IMR-90 (cell line): Measurements from ENCODE around the gene AOX1. TPM values are rescaled to one million over a fixed set of nuclear protein-coding genes. Genes with fewer than 3 reads are reported as not detected.

Experiments
- ATAC-seq: fragments of 200-7000 bp; cut with Tn5 transposase; 2 replicates; pipeline ENCODE4 v1.9.1; 2020; ENCODE audit warnings: low read depth, mild to moderate bottlenecking, moderate library complexity
- BruUV-seq: library from RNA; stranded (reverse); fragments of 400-500 nt; replicated peaks from 2 replicates; lab custom pipeline; 2021; lab: Mats Ljungman, UMichigan
- CTCF ChIA-PET: fragments of 300-600 bp; formaldehyde crosslinking; extraction: SDS; loops from one replicate; lab custom pipeline; 2021; ENCODE audit warnings: antibody characterized with exemption; lab: Yijun Ruan, JAX
- POLR2A ChIA-PET: fragments of 300-600 bp; sonication (Branson Sonifier 250); formaldehyde crosslinking; loops from one replicate; lab custom pipeline; 2022; ENCODE audit warnings: antibody characterized with exemption; ENCODE audit not compliant: unreplicated experiment; lab: Charles Lee
- DNase-seq: peaks from one replicate; pipeline ENCODE4 v3.0.0; 2013
- H2AFZ ChIP-seq: replicated peaks from 2 replicates; pipeline ENCODE3; 2013; ENCODE audit warnings: low read length, mild to moderate bottlenecking; ENCODE audit not compliant: poor library complexity
- H2AK5ac ChIP-seq: 2 replicates; pipeline ENCODE4 v1.6.1; 2013; ENCODE audit warnings: low read depth, low read length, inconsistent platforms
- H2AK9ac ChIP-seq: replicated peaks from 2 replicates; pipeline ENCODE3; 2013; ENCODE audit warnings: mild to moderate bottlenecking, low read depth, low read length, moderate library complexity; ENCODE audit not compliant: poor library complexity
- H2BK120ac ChIP-seq: 2 replicates; pipeline ENCODE4 v1.6.1; 2013; ENCODE audit warnings: low read depth, low read length, inconsistent platforms
- H2BK15ac ChIP-seq: 3 replicates; pipeline ENCODE4 v1.6.1; 2013; ENCODE audit warnings: low read depth, low read length, inconsistent platforms
- H2BK20ac ChIP-seq: 2 replicates; pipeline ENCODE4 v1.6.1; 2013; ENCODE audit warnings: low read depth, mild to moderate bottlenecking, inconsistent platforms, low read length, moderate library complexity
- H2BK5ac ChIP-seq: 2 replicates; pipeline ENCODE4 v1.6.1; 2013; ENCODE audit warnings: mild to moderate bottlenecking, low read depth, low read length, inconsistent platforms; ENCODE audit not compliant: poor library complexity, severe bottlenecking
- H3K14ac ChIP-seq: replicated peaks from 2 replicates; pipeline ENCODE4 v1.6.1; 2013; ENCODE audit warnings: low read depth, low read length, inconsistent platforms
- H3K18ac ChIP-seq: 2 replicates; pipeline ENCODE4 v1.6.1; 2013; ENCODE audit warnings: low read depth, low read length, control low read depth
- H3K23ac ChIP-seq: 2 replicates; pipeline ENCODE4 v1.6.1; 2013; ENCODE audit warnings: low read depth, low read length, inconsistent platforms
- H3K27ac ChIP-seq: 2 replicates; pipeline ENCODE4 v1.5.1; 2013; ENCODE audit warnings: mild to moderate bottlenecking, control low read depth, low read length; ENCODE audit not compliant: insufficient read depth
- H3K27me3 ChIP-seq: 2 replicates; pipeline ENCODE4 v1.6.1; 2013; ENCODE audit warnings: low read length; ENCODE audit not compliant: control insufficient read depth, insufficient read depth
- H3K36me3 ChIP-seq: 2 replicates; pipeline ENCODE4 v1.6.1; 2013; ENCODE audit warnings: low read length, mixed read lengths; ENCODE audit not compliant: control insufficient read depth, insufficient read depth
- H3K4ac ChIP-seq: 2 replicates; pipeline ENCODE4 v1.6.1; 2013; ENCODE audit warnings: low read depth, low read length, inconsistent platforms
- H3K4me1 ChIP-seq: 2 replicates; pipeline ENCODE4 v1.6.1; 2013; ENCODE audit warnings: low read length, mixed read lengths; ENCODE audit not compliant: control insufficient read depth, insufficient read depth
- H3K4me2 ChIP-seq: 2 replicates; pipeline ENCODE4 v1.6.1; 2013; ENCODE audit warnings: low read depth, mild to moderate bottlenecking, control low read depth, low read length, moderate library complexity
- H3K4me3 ChIP-seq: 2 replicates; pipeline ENCODE4 v1.5.1; 2013; ENCODE audit warnings: low read depth, mild to moderate bottlenecking, control low read depth, low read length, moderate library complexity; ENCODE audit not compliant: insufficient read depth
- H3K56ac ChIP-seq: 2 replicates; pipeline ENCODE4 v1.6.1; 2013; ENCODE audit warnings: low read length, inconsistent platforms; ENCODE audit not compliant: insufficient read depth; ENCODE audit errors: extremely low read depth
- H3K79me1 ChIP-seq, 2 experiments: 2 replicates each; pipeline ENCODE4 v1.6.1; 2013; ENCODE audit warnings: low read length in 2 of 2, inconsistent platforms in 1 of 2, low read depth in 1 of 2
- H3K9ac ChIP-seq: 2 replicates; pipeline ENCODE4 v1.6.1; 2013; ENCODE audit warnings: low read depth, low read length, control low read depth
- H3K9me1 ChIP-seq: 2 replicates; pipeline ENCODE4 v1.6.1; 2013; ENCODE audit warnings: low read length, inconsistent platforms; ENCODE audit not compliant: insufficient read depth
- H3K9me3 ChIP-seq: 2 replicates; pipeline ENCODE4 v1.6.1; 2013; ENCODE audit warnings: low read length; ENCODE audit not compliant: control insufficient read depth, insufficient read depth
- H4K20me1 ChIP-seq: 2 replicates; pipeline ENCODE4 v1.6.1; 2013; ENCODE audit warnings: low read length, inconsistent platforms; ENCODE audit not compliant: insufficient read depth
- H4K5ac ChIP-seq: 2 replicates; pipeline ENCODE4 v1.6.1; 2013; ENCODE audit warnings: mild to moderate bottlenecking, low read depth, low read length, control low read depth
- H4K8ac ChIP-seq, 2 experiments: 2 replicates each; pipeline ENCODE4 v1.6.1; 2013; ENCODE audit warnings: low read depth in 2 of 2, low read length in 2 of 2, control low read depth in 1 of 2, inconsistent platforms in 1 of 2
- H4K91ac ChIP-seq: 2 replicates; pipeline ENCODE4 v1.6.1; 2013; ENCODE audit warnings: low read depth, low read length, inconsistent platforms; ENCODE audit not compliant: insufficient read depth
- FOS ChIP-seq: fragments of 150-350 bp; IDR thresholded peaks from 2 replicates; pipeline ENCODE4 v1.6.1; 2016; ENCODE audit warnings: low read depth, low read length
- MAFK ChIP-seq: IDR thresholded peaks from 2 replicates; pipeline ENCODE4 v1.6.1; 2012; ENCODE audit warnings: low read depth, low read length, improper control_type of control experiment
- WGBS, 2 experiments: methylation state at CpG; one replicate each; pipeline versions ENCODE4 v1.1.5 to v1.1.7; 2013; ENCODE audit warnings: missing lambda C conversion rate in 2 of 2; ENCODE audit not compliant: insufficient read length in 1 of 2; ENCODE audit errors: extremely low coverage in 2 of 2; 5-methylcytosine and 5-hydroxymethylcytosine counted together
- dilution Hi-C: fragments of 300-500 bp; cut with HindIII; formaldehyde crosslinking; loops from one replicate; pipeline ENCODE4 v1.14.3; 2018; ENCODE audit warnings: low sequenced_read_pairs; ENCODE audit not compliant: unreplicated experiment
- in situ Hi-C: fragments of 300-500 bp; cut with MboI; formaldehyde crosslinking; loops from 3 replicates; pipeline ENCODE4 v1.14.3; 2019; ENCODE audit warnings: low sequenced_read_pairs, inconsistent platforms, mixed read lengths
- intact Hi-C: fragments of 100-400 bp; cut with micrococcal nuclease; formaldehyde crosslinking; loops from 2 replicates; pipeline ENCODE4 v1.10.0; 2022
- polyA plus RNA-seq, 3 experiments: library from polyadenylated mRNA; depleted of rRNA; stranded (reverse); fragments of >200 nt; gene quantifications; 2 replicates each; pipeline ENCODE4 v1.2.3, GENCODE V29; 2012; ENCODE audit warnings: low replicate concordance in 1 of 3
- total RNA-seq: library from RNA; depleted of rRNA; stranded (reverse); fragments of >200 nt; gene quantifications from 2 replicates; pipeline ENCODE4 v1.2.3, GENCODE V29; 2012

The AOX1 gene
- total and polyA plus RNA-seq, 2 of the 4 experiments (the other 2 are of a cell fraction) = 21.7 to 59.9 TPM

DNA sequence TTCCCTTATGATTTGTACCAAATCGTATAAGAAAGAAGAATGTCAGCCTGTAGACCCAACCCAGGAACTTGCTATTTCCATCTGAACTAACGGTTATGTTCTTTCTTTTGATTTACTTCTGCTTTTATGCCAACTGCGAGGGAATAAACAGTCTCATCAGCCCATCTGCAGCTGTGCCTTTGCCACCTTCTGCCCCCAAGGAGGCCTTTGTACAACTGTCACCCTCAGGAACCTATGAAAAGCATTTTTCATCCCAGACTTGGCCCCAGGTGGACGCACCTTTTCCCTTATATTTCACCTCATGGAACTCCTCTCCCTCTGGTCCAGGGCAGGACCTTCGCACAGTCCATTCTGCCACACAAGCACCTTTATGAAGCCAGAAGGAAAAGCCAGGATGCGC lies 109.8 kb downstream of the AOX1 start:
- Histone ChIP-seq H2BK15ac (no peak overlapping the region), H3K4me2 (no peak overlapping the region), H4K5ac (no peak overlapping the region), H3K23ac (no peak overlapping the region), H2BK20ac (no peak overlapping the region), H3K79me1 (no peaks in the 10 kb centered on the region), H2AK9ac (no peak overlapping the region), H4K91ac (no peak overlapping the region), H3K18ac (no peak overlapping the region), H4K8ac (no peak overlapping the region), H3K4me3 (no peak overlapping the region), H3K27ac (no peak overlapping the region), H2AK5ac (no peak overlapping the region), H2BK5ac (no peak overlapping the region), H3K9me3 (no peaks in the 10 kb centered on the region), H3K9me1 (no peaks in the 10 kb centered on the region), H2AFZ (no peak overlapping the region), H3K4me1 (peaks cover 6% of the 10 kb centered on the region; the same call in 1 of the 2 replicates), H3K9ac (no peak overlapping the region), H3K27me3 (peaks cover 5% of the 10 kb centered on the region), H3K14ac (no peak overlapping the region), H3K4ac (no peak overlapping the region), H3K56ac (no peak overlapping the region), H2BK120ac (no peak overlapping the region), H4K20me1 (no peaks in the 10 kb centered on the region), H3K36me3 (no peaks in the 10 kb centered on the region)
- ATAC-seq = no peak
- no TSS peak for BruUV-seq
- ChIA-PET CTCF (no interaction called here), POLR2A (no interaction called here)
- TF ChIP-seq MAFK (no peak), FOS (no peak)
- dilution Hi-C loops (no loop called here), in situ Hi-C loops (loop anchor here (5.0 kb wide), 1 partner anchor 113 kb away; no protein-coding TSS in a partner anchor), intact Hi-C loops (no loop called here)
- 86% methylated on average over 2 of the region's 6 CpGs; no CpG with 5 or more reads in 1 of the 2 experiments for WGBS, 2 experiments
- DNase-seq = no peak
